Panc1 (cell line): ENCODE data around the gene SH3GLB2.
"Not testable (repeated sequence)": the region's sequence is repeated elsewhere in the genome, so short reads cannot be mapped to it uniquely, and the experiment has no call there.

ENCODE experiments used
- CTCF ChIP-seq: fragments of 450-650 bp; IDR thresholded peaks from 2 replicates; pipeline ENCODE4 v1.5.1; 2017; ENCODE audit warnings: mild to moderate bottlenecking
- REST ChIP-seq, 2 experiments: IDR thresholded peaks; 2 replicates each; pipeline ENCODE4 v1.6.1; 2011 to 2012; ENCODE audit warnings: low read depth in 2 of 2, control low read depth in 1 of 2, low read length in 1 of 2, mild to moderate bottlenecking in 1 of 2, moderate library complexity in 1 of 2; ENCODE audit not compliant: insufficient read depth in 1 of 2
- SIN3A ChIP-seq: IDR thresholded peaks from 2 replicates; pipeline ENCODE4 v1.6.1; 2012; ENCODE audit warnings: low read depth, mild to moderate bottlenecking, low read length, moderate library complexity, borderline replicate concordance; ENCODE audit not compliant: insufficient read depth

GRCh38 chr9:128961403-128961802 is 66.7 kb downstream of the SH3GLB2 start:
- not testable (repeated sequence) for TF ChIP-seq CTCF; REST (IDR thresholded peaks at IDR 0.05; ENCODE audit: insufficient read depth in 1 of 2, low read depth in 2 of 2, low read length in 1 of 2); SIN3A
